ENCODE results near the gene ZFHX2. TPM values are rescaled to one million over a fixed set of nuclear protein-coding genes. Genes with fewer than 3 reads are reported as not detected.
A peak's percentile ranks its signal among the peaks of the same experiment; 100 is the strongest.
"Not testable (repeated sequence)": the region's sequence is repeated elsewhere in the genome, so short reads cannot be mapped to it uniquely, and the experiment has no call there.

ZFHX2 gene
- 1 to 10 TPM in 1 of 4 donors, under 1 TPM in 3; 0.31 to 1.0 (median 0.87) TPM for total RNA-seq
- polyA plus RNA-seq, result 0.50 TPM
- long read RNA-seq, donor 1, partial matches to known transcripts, result 2 of 2 reads
- long read RNA-seq, donor 1, other reads (novel, unspliced or antisense), result 0 of 2 reads
- long read RNA-seq, donor 2, result 0 reads
- long read RNA-seq, donor 3, result 0 reads
- long read RNA-seq, donor 4, partial matches to known transcripts, result 1 of 1 reads
- long read RNA-seq, donor 4, other reads (novel, unspliced or antisense), result 0 of 1 reads

- Histone ChIP-seq H3K27me3 (ENCODE audit: control insufficient read depth, insufficient read depth) (no peaks in the 10 kb centered on the region), H3K27ac (ENCODE audit: low read length) (peak within 1 kb of the TSS; percentile 66), H3K9me3 (ENCODE audit: control insufficient read depth, low read length) (no peaks in the 10 kb centered on the region), H3K4me1 (ENCODE audit: control insufficient read depth, insufficient read depth, low read length) (peaks cover 3% of the 10 kb centered on the region), H3K4me3 (ENCODE audit: low read length) (peak within 1 kb of the TSS; percentile 54)
- peak; percentile 78 to 92 (median 90) for DNase-seq
- ATAC-seq, result peak; percentile 80 to 81
- under 1% methylated on average over 49 of the region's 49 CpGs for WGBS
- intact Hi-C loops (cut with DNase I), result no loop called here
Observed at GRCh38 chr14:23551266-23552028, at the start of gene ZFHX2. ZFHX2 (minus strand) TSS chr14:23551765; CDS start chr14:23535325, 16,440 bp downstream.

GRCh38 chr14:23600806-23601205 lies 49.2 kb upstream of the ZFHX2 start:
- H3K27me3 ChIP-seq (ENCODE audit: control insufficient read depth, insufficient read depth), result no peaks in the 10 kb centered on the region
- H3K4me1 ChIP-seq (ENCODE audit: control insufficient read depth, insufficient read depth, low read length), result peaks cover 3% of the 10 kb centered on the region
- DNase-seq, result no peak
- no peaks in the 10 kb centered on the region for H3K9me3 ChIP-seq (ENCODE audit: control insufficient read depth, low read length)
- 99% methylated on average over 1 of the region's 1 CpG for WGBS
- intact Hi-C loops (cut with DNase I), result no loop called here
- no peak overlapping the region for H3K27ac ChIP-seq (ENCODE audit: low read length)
- no peak for ATAC-seq
- no peak overlapping the region for H3K4me3 ChIP-seq (ENCODE audit: low read length)

- 39% methylated on average over 2 of the region's 2 CpGs for WGBS
- peaks cover 3% of the 10 kb centered on the region for H3K4me1 ChIP-seq (ENCODE audit: control insufficient read depth, insufficient read depth, low read length)
- intact Hi-C loops (cut with DNase I), result no loop called here
- H3K4me3 ChIP-seq (ENCODE audit: low read length), result no peak overlapping the region
- DNase-seq (no peak), ATAC-seq (no peak)
- H3K27ac ChIP-seq (ENCODE audit: low read length), result no peak overlapping the region
- no peaks in the 10 kb centered on the region for H3K27me3 ChIP-seq (ENCODE audit: control insufficient read depth, insufficient read depth)
- H3K9me3 ChIP-seq (ENCODE audit: control insufficient read depth, low read length), result no peaks in the 10 kb centered on the region
Observed at GRCh38 chr14:23600322-23600707, 48.8 kb upstream of the ZFHX2 start.

- H3K27me3 ChIP-seq (ENCODE audit: control insufficient read depth, insufficient read depth); DNase-seq; H3K27ac ChIP-seq (ENCODE audit: low read length); ATAC-seq; intact Hi-C loops (cut with DNase I); H3K4me1 ChIP-seq (ENCODE audit: control insufficient read depth, insufficient read depth, low read length); H3K4me3 ChIP-seq (ENCODE audit: low read length); H3K9me3 ChIP-seq (ENCODE audit: control insufficient read depth, low read length): not testable (repeated sequence)
- WGBS, result 82% methylated on average over 3 of the region's 3 CpGs
Observed at GRCh38 chr14:23594191-23594590, 42.6 kb upstream of the ZFHX2 start.

DNA sequence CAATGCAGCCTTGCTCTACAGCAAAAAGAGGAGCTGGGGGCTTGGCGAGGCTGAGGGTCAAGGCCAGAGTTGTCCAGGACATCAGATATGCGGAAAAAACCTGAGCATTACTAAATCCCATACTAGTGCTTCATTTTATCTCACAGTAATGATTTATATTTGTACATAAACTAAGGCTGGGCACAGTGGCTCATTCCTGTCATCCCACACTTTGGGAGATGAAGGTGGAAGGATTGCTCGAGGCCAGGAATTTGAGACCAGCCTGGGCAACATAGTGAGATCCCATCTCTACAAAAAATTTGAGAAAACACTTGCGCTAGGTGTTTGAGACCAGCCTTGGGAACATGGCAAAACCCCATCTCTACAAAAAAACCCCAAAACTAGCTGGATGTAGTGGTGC lies 38.6 kb upstream of the ZFHX2 start:
- no peak for ATAC-seq
- intact Hi-C loops (cut with DNase I), result no loop called here

DNA sequence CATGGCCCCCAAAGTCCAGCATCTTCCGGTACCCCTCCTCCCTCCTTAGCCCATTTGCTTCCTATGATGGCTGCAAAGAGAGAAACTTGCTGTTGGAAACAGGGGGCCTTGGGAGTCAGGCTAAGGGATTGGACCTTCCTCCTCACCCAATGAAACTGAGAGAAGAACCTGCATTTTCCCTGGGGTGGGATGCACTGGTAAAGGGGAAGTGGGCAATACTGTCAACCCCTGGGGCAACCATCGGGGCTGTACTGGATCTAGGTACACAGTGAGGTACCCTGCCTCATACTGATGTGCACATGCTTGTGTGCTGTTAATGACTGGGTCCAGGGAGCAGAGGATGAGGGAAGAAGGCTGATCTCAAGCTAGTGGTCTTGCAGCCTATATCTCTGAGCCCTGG lies 38.0 kb upstream of the ZFHX2 start:
- DNase-seq (no peak), ATAC-seq (peak; percentile 26 to 34)
- Histone ChIP-seq H3K9me3 (ENCODE audit: control insufficient read depth, low read length) (no peaks in the 10 kb centered on the region), H3K4me3 (ENCODE audit: low read length) (no peak overlapping the region), H3K27me3 (ENCODE audit: control insufficient read depth, insufficient read depth) (no peaks in the 10 kb centered on the region), H3K4me1 (ENCODE audit: control insufficient read depth, insufficient read depth, low read length) (no peaks in the 10 kb centered on the region), H3K27ac (ENCODE audit: low read length) (no peak overlapping the region)
- intact Hi-C loops (cut with DNase I), result no loop called here
- WGBS, result 92% methylated on average over 2 of the region's 2 CpGs

More for the DNA sequence above, 38.6 kb upstream of the ZFHX2 start:
- DNase-seq, result no peak
- Histone ChIP-seq H3K27ac (ENCODE audit: low read length) (no peak overlapping the region), H3K9me3 (ENCODE audit: control insufficient read depth, low read length) (no peaks in the 10 kb centered on the region), H3K27me3 (ENCODE audit: control insufficient read depth, insufficient read depth) (no peaks in the 10 kb centered on the region), H3K4me3 (ENCODE audit: low read length) (no peak overlapping the region), H3K4me1 (ENCODE audit: control insufficient read depth, insufficient read depth, low read length) (no peaks in the 10 kb centered on the region)
- 88% methylated on average over 4 of the region's 4 CpGs for WGBS

DNA sequence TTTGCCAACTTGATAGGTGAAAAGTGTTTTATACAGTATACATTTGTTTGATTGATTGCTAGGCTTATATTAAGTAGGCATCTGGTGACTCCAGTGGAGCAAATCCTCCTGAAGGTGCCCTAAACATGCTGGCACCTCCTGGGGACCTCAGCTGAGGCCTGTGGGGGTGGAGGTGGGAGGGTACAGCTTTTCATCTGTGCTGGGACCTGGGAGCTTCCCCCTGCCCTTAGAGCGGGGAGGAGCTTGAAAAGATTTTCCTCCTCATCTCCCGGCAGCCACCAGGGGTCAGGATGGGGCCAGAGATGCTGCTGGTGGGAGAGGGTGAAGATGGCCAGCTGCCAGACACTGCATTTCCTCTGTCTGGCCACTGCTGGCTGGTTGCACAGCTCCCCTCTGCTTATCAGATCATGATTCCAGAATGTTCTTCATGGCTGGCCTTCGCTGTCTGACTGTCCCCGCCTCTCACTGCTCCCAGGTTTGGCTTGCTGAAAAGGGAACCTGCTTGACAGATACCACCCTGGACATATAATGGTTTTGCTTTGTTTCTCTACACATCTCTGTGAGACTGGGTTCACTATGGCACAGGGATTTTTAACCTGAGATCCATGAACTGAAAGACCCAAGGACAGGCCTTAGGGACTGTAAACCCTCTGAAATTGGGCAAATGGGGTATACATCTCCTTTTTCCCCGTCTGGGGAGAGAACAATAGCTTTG lies 37.5 kb upstream of the ZFHX2 start:
- Histone ChIP-seq H3K27me3 (ENCODE audit: control insufficient read depth, insufficient read depth) (no peaks in the 10 kb centered on the region), H3K4me3 (ENCODE audit: low read length) (no peak overlapping the region), H3K9me3 (ENCODE audit: control insufficient read depth, low read length) (no peaks in the 10 kb centered on the region), H3K27ac (ENCODE audit: low read length) (no peak overlapping the region), H3K4me1 (ENCODE audit: control insufficient read depth, insufficient read depth, low read length) (no peaks in the 10 kb centered on the region)
- ATAC-seq (peak; percentile 90 to 94), DNase-seq (peak; percentile 84 to 95 (median 93))
- WGBS, result 10% methylated on average over 5 of the region's 5 CpGs
- intact Hi-C loops (cut with DNase I), result no loop called here

DNA sequence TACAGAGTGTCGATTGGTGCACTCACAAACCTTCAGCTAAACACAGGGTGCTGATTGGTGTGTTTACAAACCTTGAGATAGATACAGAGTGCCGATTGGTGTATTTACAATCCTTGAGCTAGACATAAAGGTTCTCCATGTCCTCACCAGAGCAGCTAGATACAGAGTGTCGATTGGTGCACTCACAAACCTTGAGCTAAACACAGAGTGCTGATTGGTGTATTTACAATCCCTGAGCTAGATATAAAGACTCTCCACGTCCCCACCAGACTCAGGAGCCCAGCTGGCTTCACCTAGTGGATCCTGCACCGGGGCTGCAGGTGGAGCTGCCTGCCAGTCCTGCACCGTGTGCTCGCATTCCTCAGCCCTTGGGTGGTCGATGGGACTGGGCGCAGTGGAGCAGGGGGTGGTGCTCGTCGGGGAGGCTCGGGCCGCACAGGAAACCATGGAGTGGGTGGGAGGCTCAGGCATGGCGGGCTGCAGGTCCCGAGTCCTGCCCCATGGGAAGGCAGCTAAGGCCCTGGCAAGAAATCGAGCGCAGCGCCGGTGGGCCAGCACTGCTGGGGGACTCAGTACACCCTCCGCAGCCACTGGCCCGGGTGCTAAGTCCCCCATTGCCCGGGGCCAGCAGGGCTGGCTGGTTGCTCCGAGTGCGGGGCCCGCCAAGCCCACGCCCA lies 33.1 kb upstream of the ZFHX2 start:
- DNase-seq; intact Hi-C loops (cut with DNase I); ATAC-seq; H3K9me3 ChIP-seq (ENCODE audit: control insufficient read depth, low read length); H3K4me3 ChIP-seq (ENCODE audit: low read length); H3K4me1 ChIP-seq (ENCODE audit: control insufficient read depth, insufficient read depth, low read length); H3K27ac ChIP-seq (ENCODE audit: low read length); H3K27me3 ChIP-seq (ENCODE audit: control insufficient read depth, insufficient read depth): not testable (repeated sequence)
- 90% methylated on average over 25 of the region's 26 CpGs for WGBS

DNA sequence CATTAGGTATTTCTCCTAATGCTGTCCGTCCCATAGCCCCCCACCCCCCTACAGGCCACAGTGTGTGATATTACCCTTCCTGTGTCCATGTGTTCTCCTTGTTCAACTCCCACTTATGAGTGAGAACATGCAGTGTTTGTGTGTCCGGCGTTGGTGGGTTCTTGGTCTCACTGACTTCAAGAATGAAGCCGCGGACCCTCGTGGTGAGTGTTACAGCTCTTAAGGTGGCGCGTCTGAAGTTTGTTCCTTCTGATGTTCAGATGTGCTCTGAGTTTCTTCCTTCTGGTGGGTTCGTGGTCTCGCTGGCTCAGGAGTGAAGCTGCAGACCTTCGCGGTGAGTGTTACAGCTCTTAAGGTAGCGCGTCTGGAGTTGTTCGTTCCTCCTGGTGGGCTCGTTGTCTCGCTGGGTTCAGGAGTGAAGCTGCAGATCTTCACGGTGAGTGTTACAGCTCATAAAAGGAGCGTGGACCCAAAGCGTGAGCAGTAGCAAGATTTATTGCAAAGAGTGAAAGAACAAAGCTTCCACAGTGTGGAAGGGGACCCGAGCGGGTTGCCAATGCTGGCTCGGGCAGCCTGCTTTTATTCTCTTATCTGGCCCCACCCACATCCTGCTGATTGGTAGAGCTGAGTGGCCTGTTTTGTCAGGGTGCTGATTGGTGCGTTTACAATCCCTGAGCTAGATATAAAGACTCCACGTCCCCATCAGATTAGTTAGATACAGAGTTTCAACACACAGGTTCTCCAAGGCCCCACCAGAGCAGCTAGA lies 32.4 kb upstream of the ZFHX2 start:
- intact Hi-C loops (cut with DNase I); H3K4me3 ChIP-seq (ENCODE audit: low read length); H3K27me3 ChIP-seq (ENCODE audit: control insufficient read depth, insufficient read depth); DNase-seq; H3K27ac ChIP-seq (ENCODE audit: low read length); H3K4me1 ChIP-seq (ENCODE audit: control insufficient read depth, insufficient read depth, low read length); ATAC-seq; H3K9me3 ChIP-seq (ENCODE audit: control insufficient read depth, low read length): not testable (repeated sequence)
- 81% methylated on average over 24 of the region's 25 CpGs for WGBS
